Measurements from ENCODE around the gene USP2. TPM values are rescaled to one million over a fixed set of nuclear protein-coding genes. Genes with fewer than 3 reads are reported as not detected.

USP2 gene
- total and polyA plus RNA-seq, 8 donors: 4.4 to 15.4 (median 6.6) TPM

DNA sequence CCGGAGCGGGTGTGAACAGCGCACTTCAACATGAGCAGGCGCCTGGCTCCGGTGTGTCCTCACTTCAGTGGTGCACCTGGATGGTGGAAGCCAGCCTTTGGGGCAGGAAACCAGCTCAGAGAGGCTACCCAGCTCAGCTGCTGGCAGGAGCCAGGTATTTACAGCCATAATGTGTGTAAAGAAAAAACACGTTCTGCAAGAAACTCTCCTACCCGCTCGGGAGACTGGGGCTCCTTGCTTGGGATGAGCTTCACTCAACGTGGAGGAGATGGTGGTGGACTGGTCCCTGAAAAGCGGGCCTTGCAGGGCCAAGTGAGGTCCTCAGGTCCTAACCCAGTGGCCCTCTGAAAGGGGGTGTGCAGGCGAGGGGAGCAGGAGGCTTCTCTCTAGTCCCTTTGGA is 72.1 kb downstream of the USP2 start:
- DNase-seq (no peak), ATAC-seq (no peak), FAIRE-seq (no peak)
- no peaks in the 10 kb centered on the region for H3K9me3 ChIP-seq
- intact Hi-C loops (cut with DNase I): no loop called here
- no peaks in the 10 kb centered on the region for H3K27me3 ChIP-seq
- 86 to 89% methylated on average over 11 of the region's 11 CpGs for WGBS, 2 donors
- no peaks in the 10 kb centered on the region for H3K4me1 ChIP-seq
- no peak overlapping the region for H3K4me3 ChIP-seq
- TF ChIP-seq, protein P1, sequence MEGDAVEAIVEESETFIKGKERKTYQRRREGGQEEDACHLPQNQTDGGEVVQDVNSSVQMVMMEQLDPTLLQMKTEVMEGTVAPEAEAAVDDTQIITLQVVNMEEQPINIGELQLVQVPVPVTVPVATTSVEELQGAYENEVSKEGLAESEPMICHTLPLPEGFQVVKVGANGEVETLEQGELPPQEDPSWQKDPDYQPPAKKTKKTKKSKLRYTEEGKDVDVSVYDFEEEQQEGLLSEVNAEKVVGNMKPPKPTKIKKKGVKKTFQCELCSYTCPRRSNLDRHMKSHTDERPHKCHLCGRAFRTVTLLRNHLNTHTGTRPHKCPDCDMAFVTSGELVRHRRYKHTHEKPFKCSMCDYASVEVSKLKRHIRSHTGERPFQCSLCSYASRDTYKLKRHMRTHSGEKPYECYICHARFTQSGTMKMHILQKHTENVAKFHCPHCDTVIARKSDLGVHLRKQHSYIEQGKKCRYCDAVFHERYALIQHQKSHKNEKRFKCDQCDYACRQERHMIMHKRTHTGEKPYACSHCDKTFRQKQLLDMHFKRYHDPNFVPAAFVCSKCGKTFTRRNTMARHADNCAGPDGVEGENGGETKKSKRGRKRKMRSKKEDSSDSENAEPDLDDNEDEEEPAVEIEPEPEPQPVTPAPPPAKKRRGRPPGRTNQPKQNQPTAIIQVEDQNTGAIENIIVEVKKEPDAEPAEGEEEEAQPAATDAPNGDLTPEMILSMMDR (IDR thresholded peaks at IDR 0.05): no peak
- no peak overlapping the region for H3K27ac ChIP-seq
- H3K36me3 ChIP-seq: no peaks in the 10 kb centered on the region

DNA sequence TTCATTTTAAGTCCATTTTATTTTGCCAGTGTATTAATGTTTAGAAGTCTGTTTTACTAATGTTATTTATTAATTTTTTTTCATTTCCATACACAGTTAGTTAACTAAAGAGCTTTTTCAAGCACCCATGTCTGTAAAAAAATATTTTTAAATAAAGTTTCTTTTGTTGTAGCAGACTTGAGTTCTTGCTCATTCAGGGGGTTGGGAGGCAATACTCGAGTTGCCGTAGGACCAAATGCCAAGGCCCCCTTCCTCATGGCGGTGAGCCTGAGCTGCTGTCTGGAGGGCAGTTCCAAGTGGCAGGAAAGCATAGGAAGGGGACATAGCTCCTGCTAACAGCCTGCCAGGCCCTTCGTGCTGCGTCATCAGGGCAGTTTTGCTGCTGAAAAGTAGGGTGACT is 73.5 kb downstream of the USP2 start:
- no peaks in the 10 kb centered on the region for H3K4me1 ChIP-seq
- intact Hi-C loops (cut with DNase I): no loop called here
- H3K27me3 ChIP-seq: no peaks in the 10 kb centered on the region
- WGBS, 2 donors: 84 to 85% methylated on average over 5 of the region's 5 CpGs
- H3K9me3 ChIP-seq: no peaks in the 10 kb centered on the region
- TF ChIP-seq, protein P1 (IDR thresholded peaks at IDR 0.05): no peak
- ATAC-seq (no peak), DNase-seq (no peak), FAIRE-seq (no peak)
- no peak overlapping the region for H3K27ac ChIP-seq
- H3K4me3 ChIP-seq: no peak overlapping the region
- H3K36me3 ChIP-seq: peaks cover 0 to 5% (median 0%) of the 10 kb centered on the region in 3 donors

DNA sequence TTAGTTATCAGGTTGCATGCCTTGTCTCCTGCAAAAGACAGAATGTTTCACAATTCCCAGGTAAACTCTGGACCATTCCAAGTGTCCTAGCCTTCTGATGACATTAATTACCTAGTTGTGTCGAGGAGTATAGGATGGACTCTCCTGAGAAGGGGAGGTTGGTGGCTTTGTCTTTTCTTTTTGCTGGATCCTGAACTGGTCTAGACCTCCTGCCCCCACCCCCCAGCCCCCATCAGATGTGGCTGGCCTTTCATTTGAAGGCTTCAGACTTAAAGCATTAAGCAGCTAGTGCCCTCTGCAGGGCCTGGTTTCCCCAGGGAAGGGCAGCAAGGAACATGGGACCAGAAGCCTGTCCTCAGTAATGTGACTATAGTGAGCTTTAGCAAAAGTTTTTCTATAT is 74.3 kb downstream of the USP2 start:
- TF ChIP-seq, protein P1 (IDR thresholded peaks at IDR 0.05): no peak
- no peak for DNase-seq
- Histone ChIP-seq H3K9me3 (no peaks in the 10 kb centered on the region), H3K36me3 (peaks cover 0 to 5% (median 0%) of the 10 kb centered on the region in 3 donors), H3K27me3 (no peaks in the 10 kb centered on the region), H3K4me3 (no peak overlapping the region), H3K27ac (no peak overlapping the region), H3K4me1 (no peaks in the 10 kb centered on the region)
- FAIRE-seq: no peak
- intact Hi-C loops (cut with DNase I): no loop called here
- 64 to 89% methylated on average over 1 of the region's 1 CpG for WGBS, 2 donors
- ATAC-seq: no peak

DNA sequence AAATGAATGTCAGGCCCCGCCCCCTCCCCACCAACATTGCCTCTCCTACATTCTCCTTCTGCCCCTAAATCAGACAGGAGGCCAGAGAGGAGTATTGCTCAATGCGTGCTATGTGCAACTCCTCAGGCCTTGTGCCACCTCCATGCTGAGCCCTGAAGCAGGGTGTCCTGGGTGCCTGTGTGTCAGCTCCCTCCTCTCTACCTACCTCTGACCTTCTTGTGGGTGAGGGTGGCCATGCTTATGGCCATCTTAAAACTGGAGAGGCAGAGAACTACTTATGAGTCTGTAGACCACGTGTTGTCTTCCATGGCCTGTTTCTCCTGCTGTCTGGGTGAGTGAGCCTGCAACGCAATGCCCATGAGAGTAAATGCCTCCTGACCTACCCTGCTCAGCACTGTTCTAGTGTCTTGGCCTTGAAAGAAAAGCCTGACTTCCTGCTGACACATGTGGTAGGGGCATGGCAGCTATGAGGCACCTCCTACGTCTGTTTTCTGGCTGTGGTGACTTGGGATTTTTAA is 75.1 kb downstream of the USP2 start:
- Histone ChIP-seq H3K27me3 (no peaks in the 10 kb centered on the region), H3K27ac (no peak overlapping the region), H3K4me1 (no peaks in the 10 kb centered on the region), H3K4me3 (no peak overlapping the region), H3K9me3 (no peaks in the 10 kb centered on the region), H3K36me3 (peaks cover 0 to 5% (median 0%) of the 10 kb centered on the region in 3 donors)
- TF ChIP-seq, protein P1 (IDR thresholded peaks at IDR 0.05): no peak
- DNase-seq: no peak
- intact Hi-C loops (cut with DNase I): no loop called here
- peak in 2 of 4 donors; percentile 31 to 54 for ATAC-seq
- FAIRE-seq: no peak
- WGBS, 2 donors: 77 to 81% methylated on average over 5 of the region's 5 CpGs

DNA sequence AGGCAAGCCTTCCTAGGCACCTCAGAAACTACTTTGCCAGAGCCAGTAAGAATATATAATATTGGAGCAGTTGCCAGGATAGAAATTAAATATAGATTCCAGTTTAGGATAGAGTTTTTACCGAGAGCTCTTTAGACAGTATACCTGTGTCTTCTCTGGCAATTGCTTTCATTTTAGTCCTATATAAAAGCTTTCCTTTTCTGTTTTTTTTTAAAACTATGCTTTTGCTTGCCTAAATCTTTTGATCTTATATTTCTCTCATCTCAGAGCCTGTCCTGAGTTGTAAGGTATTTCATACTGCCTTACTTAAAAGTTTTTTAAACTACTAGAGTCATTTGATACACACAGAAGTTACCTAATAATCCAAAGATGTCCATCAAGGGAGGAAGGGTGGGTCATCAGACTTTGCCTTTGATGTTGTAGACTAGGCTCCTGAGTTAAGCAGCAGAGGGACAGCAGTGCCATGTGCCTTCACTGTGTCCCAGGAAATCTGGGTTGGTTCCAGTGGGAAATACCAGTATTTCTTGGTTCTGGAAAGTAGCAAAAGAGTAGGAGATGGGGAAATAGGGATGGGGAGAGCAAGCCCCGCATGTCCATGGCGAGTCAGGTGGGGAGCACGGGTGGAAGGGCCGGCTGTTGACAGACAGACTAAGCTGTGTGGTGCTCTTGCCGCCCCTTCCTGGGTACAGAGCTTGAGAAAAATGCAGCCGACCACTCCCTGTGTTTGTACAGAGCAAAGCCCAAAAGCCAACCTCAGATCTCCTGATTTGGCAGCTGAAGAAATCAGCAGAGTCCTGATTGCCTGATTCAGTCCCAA is 75.7 kb downstream of the USP2 start:
- Histone ChIP-seq H3K27me3 (no peaks in the 10 kb centered on the region), H3K27ac (no peak overlapping the region), H3K36me3 (peaks cover 0 to 5% (median 0%) of the 10 kb centered on the region in 3 donors), H3K4me3 (no peak overlapping the region), H3K4me1 (no peaks in the 10 kb centered on the region), H3K9me3 (no peaks in the 10 kb centered on the region)
- FAIRE-seq (no peak), ATAC-seq (peak in 1 of 4 donors; percentile 12), DNase-seq (no peak)
- 91 to 98% methylated on average over 7 of the region's 7 CpGs for WGBS, 2 donors
- TF ChIP-seq, protein P1 (IDR thresholded peaks at IDR 0.05): no peak
- intact Hi-C loops (cut with DNase I): no loop called here
